ENCODE results near the gene MINK1.
A peak's percentile ranks its signal among the peaks of the same experiment; 100 is the strongest.

The MINK1 gene

GRCh38 chr17:4944554-4945175 lies 111.5 kb downstream of the MINK1 start:
- TF ChIP-seq CTCF (IDR thresholded peaks at IDR 0.05; ENCODE audit: extremely low read depth, insufficient read depth, missing control alignments), result no peak
- in situ Hi-C loops (cut with MboI; ENCODE audit: low pct_unique_long_range_greater_than_20kb, low sequenced_read_pairs, unreplicated experiment), result no loop called here
- peak; percentile 15 for DNase-seq (ENCODE audit: low spot score)

- peak; percentile 81 for DNase-seq (ENCODE audit: low spot score)
- TF ChIP-seq CTCF (IDR thresholded peaks at IDR 0.05; ENCODE audit: extremely low read depth, insufficient read depth, missing control alignments), result no peak
- in situ Hi-C loops (cut with MboI; ENCODE audit: low pct_unique_long_range_greater_than_20kb, low sequenced_read_pairs, unreplicated experiment), result no loop called here
Measured at GRCh38 chr17:4945176-4945943, 112.2 kb downstream of the MINK1 start.

- no peak for TF ChIP-seq CTCF (IDR thresholded peaks at IDR 0.05; ENCODE audit: extremely low read depth, insufficient read depth, missing control alignments)
- DNase-seq (ENCODE audit: low spot score), result no peak
- in situ Hi-C loops (cut with MboI; ENCODE audit: low pct_unique_long_range_greater_than_20kb, low sequenced_read_pairs, unreplicated experiment), result no loop called here
Measured at GRCh38 chr17:4945944-4946280, 112.8 kb downstream of the MINK1 start.

- no peak for TF ChIP-seq CTCF (IDR thresholded peaks at IDR 0.05; ENCODE audit: extremely low read depth, insufficient read depth, missing control alignments)
- in situ Hi-C loops (cut with MboI; ENCODE audit: low pct_unique_long_range_greater_than_20kb, low sequenced_read_pairs, unreplicated experiment), result no loop called here
- no peak for DNase-seq (ENCODE audit: low spot score)
Measured at GRCh38 chr17:4946312-4946976, 113.3 kb downstream of the MINK1 start.

- in situ Hi-C loops (cut with MboI; ENCODE audit: low pct_unique_long_range_greater_than_20kb, low sequenced_read_pairs, unreplicated experiment), result no loop called here
- no peak for DNase-seq (ENCODE audit: low spot score)
- no peak for TF ChIP-seq CTCF (IDR thresholded peaks at IDR 0.05; ENCODE audit: extremely low read depth, insufficient read depth, missing control alignments)
Measured at GRCh38 chr17:4947010-4947410, 113.9 kb downstream of the MINK1 start.

Data from GM13977 (cell line).